GM21447 (cell line): ENCODE measurements around the gene GNA12.
"Not testable (repeated sequence)": the region's sequence is repeated elsewhere in the genome, so short reads cannot be mapped to it uniquely, and the experiment has no call there.

Experiments used
- ATAC-seq: cut with Tn5 transposase; IDR thresholded peaks from one replicate; pipeline ENCODE4 v1.9.1; 2021; ENCODE audit not compliant: unreplicated experiment

GNA12 gene

GRCh38 chr7:2701832-2702593 is 142.1 kb downstream of the GNA12 start:
- ATAC-seq = no peak

- ATAC-seq = no peak
Measured at GRCh38 chr7:2701424-2701823, 142.7 kb downstream of the GNA12 start.

GRCh38 chr7:2700141-2700850 is 143.8 kb downstream of the GNA12 start:
- no peak for ATAC-seq

DNA sequence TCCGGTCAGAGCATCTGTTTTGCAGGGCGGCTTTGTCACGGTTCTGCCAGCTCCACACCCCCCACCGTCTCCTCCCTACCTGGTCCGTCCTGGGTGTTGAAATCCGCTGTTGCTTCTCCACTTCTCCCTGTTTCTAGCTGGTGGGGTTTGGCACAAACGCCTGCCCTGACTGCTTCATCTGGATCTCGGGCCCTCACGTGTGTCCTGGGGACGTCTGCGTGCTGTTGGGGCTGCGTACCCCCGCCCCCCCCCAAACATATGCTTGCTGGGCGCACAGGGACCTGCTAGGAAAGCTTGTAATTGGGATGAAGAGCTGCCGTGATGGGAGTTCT is 144.9 kb downstream of the GNA12 start:
- ATAC-seq = no peak

DNA sequence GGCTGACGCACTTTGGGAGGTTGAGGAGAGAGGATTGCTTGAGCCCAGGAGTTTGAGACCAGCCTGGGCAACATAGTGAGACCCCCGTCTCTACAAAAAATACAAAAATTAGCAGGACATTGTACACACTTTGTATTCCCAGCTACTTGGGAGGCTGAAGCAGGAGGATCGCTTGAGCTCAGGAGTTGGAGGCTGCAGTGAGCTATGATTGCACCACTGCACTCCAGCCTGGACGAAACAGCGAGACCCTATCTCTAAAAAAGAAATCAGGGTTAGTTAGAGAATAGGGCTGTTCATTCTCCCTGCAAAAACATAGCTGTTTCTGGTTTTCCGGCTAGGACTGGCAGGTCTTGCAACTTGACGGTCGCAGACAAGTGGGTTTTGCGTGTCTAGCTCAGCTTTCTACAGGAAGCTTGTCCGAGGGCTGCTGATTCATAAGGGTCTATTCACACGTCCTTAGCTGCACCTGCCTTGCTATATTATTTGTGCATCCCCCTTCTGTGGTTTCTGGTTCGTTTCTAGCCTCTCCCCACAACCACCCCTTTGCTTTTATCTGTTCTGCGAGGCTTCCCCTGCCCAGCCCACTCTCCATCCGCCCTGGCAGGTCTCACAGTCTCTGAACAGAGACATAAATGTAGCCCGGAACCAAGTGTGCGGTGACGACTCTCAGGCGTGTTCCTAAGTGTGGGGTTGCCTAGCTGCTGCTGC is 145.4 kb downstream of the GNA12 start:
- peak; percentile 96 for ATAC-seq

- not testable (repeated sequence) for ATAC-seq
Measured at GRCh38 chr7:2694122-2694436, 150.0 kb downstream of the GNA12 start.

DNA sequence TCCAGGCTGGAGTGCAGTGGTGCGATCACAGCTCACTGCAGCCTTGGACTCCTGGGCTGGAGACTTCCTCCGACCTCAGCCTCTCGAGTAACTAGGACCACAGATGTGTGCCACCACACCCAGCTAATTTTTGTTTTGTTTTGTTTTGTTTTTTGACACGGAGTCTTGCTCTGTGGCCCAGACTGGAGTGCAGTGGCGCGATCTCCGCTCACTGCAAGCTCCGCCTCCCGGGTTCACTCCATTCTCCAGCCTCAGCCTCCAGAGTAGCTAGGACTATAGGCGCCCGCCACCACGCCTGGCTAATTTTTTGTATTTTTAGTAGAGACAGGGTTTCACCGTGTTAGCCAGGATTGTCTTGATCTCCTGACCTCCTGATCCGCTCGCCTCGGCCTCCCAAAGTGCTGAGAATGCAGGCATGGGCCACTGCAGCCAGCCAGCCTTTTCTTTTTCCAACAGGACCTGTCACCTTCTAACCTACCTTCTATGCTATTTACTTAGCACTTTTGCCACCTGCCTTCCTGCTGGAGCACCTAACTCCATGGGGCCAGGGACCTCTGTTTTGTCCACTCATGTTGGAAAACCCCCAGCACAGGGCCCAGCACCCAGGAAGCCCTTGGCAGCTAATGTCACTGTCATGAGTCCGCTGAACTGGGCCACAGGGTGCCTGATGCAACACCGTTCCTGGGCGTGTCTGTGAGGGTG is 150.5 kb downstream of the GNA12 start:
- ATAC-seq = not testable (repeated sequence)

DNA sequence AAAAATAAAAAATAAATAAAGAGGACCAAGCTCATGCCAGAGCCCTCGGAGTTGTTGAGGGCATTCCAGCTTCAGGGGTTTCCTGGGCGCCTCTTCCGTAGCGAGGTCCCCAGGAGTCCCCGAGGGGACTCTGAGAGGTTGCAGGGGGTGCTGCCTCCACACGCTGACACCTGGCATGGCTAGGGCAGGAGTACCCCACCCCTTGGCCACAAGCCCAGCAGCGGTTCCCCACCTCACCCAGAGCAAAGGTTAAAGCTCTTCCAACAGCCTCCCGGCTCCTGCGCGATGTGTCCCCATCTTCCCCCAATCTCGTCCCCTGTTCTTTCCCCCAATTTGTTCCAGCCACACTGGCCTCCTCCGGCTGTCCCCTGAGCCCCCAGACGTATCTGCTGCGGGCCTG is 151.6 kb downstream of the GNA12 start:
- no peak for ATAC-seq

- not testable (repeated sequence) for ATAC-seq
Measured at GRCh38 chr7:2691932-2692439, 152.1 kb downstream of the GNA12 start.

GRCh38 chr7:2691011-2691707 is 152.9 kb downstream of the GNA12 start:
- no peak for ATAC-seq

- no peak for ATAC-seq
Measured at GRCh38 chr7:2689951-2690705, 154.0 kb downstream of the GNA12 start.

DNA sequence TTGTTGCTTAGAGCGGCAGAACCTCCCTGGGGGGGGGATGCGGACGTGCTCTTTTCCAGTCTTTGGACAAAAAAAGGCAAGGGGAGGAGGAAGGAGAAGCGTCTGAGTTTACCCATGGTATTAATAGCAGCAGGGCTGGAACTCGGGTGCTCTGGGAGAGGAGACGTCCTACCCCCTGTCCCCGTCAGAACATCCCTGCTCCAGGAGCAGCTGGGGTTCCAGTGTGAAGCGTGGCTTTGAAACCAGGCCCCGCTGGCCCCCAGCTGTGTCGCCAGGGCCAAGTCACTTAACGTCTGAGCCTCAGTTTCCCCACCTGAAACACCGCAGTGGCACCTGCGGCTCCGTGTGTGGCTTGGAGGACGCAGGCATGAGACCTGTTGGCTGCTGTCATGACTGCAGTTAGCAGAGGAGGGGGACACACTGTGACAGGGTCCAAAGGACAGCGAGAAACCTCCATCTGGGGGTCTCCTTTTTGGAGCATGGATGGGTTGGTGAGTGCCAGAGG is 154.7 kb downstream of the GNA12 start:
- ATAC-seq = no peak

DNA sequence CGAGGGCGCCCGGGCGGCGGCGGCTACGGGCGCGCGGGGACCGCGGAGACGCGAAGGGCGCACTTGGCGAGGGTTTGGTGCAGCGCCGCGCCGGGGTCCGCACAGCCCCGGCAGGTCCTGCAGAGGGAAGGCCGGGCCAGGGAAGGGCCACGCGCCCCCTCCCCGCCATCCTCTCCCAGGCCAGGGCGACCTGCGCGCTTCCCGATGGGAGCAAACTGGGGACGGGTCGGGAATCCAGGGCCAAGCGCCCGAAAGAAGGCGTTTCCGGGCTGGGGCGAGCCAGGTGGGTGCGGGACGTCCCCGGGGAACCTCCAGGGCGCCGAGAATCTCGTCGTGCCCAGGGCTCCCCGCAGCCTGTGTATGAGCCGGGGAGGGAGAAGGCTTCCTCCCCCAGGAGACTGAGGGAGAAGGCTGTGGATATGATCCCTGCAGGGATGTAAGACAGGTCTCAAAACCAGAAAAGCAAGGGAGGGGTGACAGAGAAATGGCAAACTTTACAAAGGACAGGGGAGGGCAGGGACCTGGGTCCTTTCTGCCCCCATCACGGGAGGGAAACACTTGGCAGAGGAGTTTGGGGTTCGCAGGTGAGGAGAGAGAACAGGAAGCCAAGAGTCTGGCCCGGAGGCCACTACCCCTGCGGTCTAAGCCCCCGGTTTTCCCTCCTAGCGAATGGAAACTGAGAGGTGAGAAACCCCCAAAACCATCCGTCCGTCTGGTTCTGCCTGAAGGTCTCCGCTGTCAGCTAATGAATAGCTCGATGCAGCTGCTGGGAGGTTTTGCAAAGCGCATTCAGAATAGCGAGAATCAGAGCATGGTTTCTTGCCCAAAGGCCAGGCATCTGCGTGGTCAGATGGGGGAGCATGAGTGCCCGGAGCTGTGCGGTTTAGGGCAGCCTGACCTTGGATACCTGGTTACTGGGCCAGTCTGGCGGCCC is 155.4 kb downstream of the GNA12 start:
- ATAC-seq = peak; percentile 87

GRCh38 chr7:2687881-2688318 is 156.2 kb downstream of the GNA12 start, which contains the start of gene AMZ1:
Gene AMZ1 (plus strand): TSS chr7:2688202. CDS start chr7:2700452, 12,250 bp downstream.
- ATAC-seq = no peak

DNA sequence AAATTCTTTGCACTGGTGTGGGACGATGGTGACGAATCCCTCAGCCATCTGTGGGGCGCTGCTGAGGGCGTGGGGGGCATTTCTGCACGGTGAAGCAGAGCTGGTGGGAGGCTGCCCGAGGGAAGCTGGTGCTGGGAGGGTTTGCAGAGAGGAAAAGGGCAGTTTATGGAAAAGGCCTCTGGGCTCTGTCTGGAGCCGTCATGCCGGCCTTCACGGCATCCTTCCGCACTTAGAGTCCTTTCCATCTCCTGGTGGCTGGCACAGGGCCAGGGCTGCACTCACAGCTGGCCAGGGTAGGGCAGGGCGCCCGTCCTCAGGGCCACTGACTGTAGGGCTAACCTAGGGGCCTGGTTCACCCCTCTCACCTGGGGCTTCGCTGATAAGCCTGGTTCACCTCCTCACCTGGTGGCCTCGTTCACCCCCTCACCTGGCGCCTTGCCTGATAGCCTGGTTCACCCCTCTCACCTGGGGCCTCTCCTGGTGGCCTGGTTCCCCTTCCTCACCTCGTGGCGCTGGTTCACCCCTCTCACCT is 156.7 kb downstream of the GNA12 start:
- no peak for ATAC-seq

DNA sequence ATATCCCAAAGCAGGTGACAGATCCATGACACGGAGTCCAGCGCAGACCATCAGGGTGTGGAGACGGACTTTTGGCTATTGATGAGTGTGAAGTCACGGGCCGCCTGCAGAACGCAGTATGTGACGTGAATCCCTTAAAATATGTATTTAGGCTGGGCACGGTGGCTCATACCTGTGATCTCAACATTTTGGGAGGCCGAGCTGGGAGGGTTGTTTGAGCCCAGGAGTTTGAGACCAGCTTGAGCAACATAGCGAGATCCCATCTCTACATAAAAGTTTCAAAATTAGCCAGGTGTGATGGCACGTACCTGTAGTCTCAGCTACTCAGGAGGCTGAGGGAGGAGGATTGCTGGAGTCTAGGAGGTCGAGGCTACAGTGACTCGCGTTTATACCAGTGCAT is 158.0 kb downstream of the GNA12 start:
- ATAC-seq = no peak

- no peak for ATAC-seq
Measured at GRCh38 chr7:2684501-2684900, 159.6 kb downstream of the GNA12 start.
